ENCODE measurements around the gene ACTR3.

ACTR3 gene

GRCh38 chr2:113898081-113898480 lies 8.2 kb downstream of the ACTR3 start:
- TF ChIP-seq CTCF (IDR thresholded peaks at IDR 0.05; ENCODE audit: insufficient read depth, low read length, poor library complexity, severe bottlenecking): no peak
- peaks cover 1% of the 10 kb centered on the region for H3K36me3 ChIP-seq (ENCODE audit: control insufficient read depth, insufficient read depth, low read length)
- H3K27me3 ChIP-seq (replicated peaks; ENCODE audit: control insufficient read depth, insufficient read depth, low read length): no peaks in the 10 kb centered on the region
- no peak for DNase-seq (ENCODE audit: extremely low read depth, insufficient read length)
- H3K4me3 ChIP-seq (replicated peaks; ENCODE audit: low read depth, low read length): no peak overlapping the region; the same call in 1 of the 2 replicates

GRCh38 chr2:113899166-113899565 lies 9.3 kb downstream of the ACTR3 start:
- Histone ChIP-seq H3K27me3 (replicated peaks; ENCODE audit: control insufficient read depth, insufficient read depth, low read length) (no peaks in the 10 kb centered on the region), H3K36me3 (ENCODE audit: control insufficient read depth, insufficient read depth, low read length) (peaks cover 3% of the 10 kb centered on the region), H3K4me3 (replicated peaks; ENCODE audit: low read depth, low read length) (no peak overlapping the region)
- no peak for TF ChIP-seq CTCF (IDR thresholded peaks at IDR 0.05; ENCODE audit: insufficient read depth, low read length, poor library complexity, severe bottlenecking)
- DNase-seq (ENCODE audit: extremely low read depth, insufficient read length): peak; percentile 43

GRCh38 chr2:113901943-113902342 lies 12.1 kb downstream of the ACTR3 start:
- TF ChIP-seq CTCF (IDR thresholded peaks at IDR 0.05; ENCODE audit: insufficient read depth, low read length, poor library complexity, severe bottlenecking): no peak
- peaks cover 1% of the 10 kb centered on the region; the same call in 1 of the 2 replicates for H3K36me3 ChIP-seq (ENCODE audit: control insufficient read depth, insufficient read depth, low read length)
- no peak for DNase-seq (ENCODE audit: extremely low read depth, insufficient read length)
- no peaks in the 10 kb centered on the region for H3K27me3 ChIP-seq (replicated peaks; ENCODE audit: control insufficient read depth, insufficient read depth, low read length)
- no peak overlapping the region for H3K4me3 ChIP-seq (replicated peaks; ENCODE audit: low read depth, low read length)

GRCh38 chr2:113905886-113906285 lies 16.0 kb downstream of the ACTR3 start:
- H3K36me3 ChIP-seq (ENCODE audit: control insufficient read depth, insufficient read depth, low read length): peaks cover 1% of the 10 kb centered on the region; the same call in 1 of the 2 replicates
- H3K27me3 ChIP-seq (replicated peaks; ENCODE audit: control insufficient read depth, insufficient read depth, low read length): no peaks in the 10 kb centered on the region
- no peak for DNase-seq (ENCODE audit: extremely low read depth, insufficient read length)
- no peak for TF ChIP-seq CTCF (IDR thresholded peaks at IDR 0.05; ENCODE audit: insufficient read depth, low read length, poor library complexity, severe bottlenecking)
- no peak overlapping the region for H3K4me3 ChIP-seq (replicated peaks; ENCODE audit: low read depth, low read length)

- peaks cover 1% of the 10 kb centered on the region; the same call in 1 of the 2 replicates for H3K36me3 ChIP-seq (ENCODE audit: control insufficient read depth, insufficient read depth, low read length)
- DNase-seq (ENCODE audit: extremely low read depth, insufficient read length): no peak
- no peak for TF ChIP-seq CTCF (IDR thresholded peaks at IDR 0.05; ENCODE audit: insufficient read depth, low read length, poor library complexity, severe bottlenecking)
- H3K27me3 ChIP-seq (replicated peaks; ENCODE audit: control insufficient read depth, insufficient read depth, low read length): no peaks in the 10 kb centered on the region
- no peak overlapping the region for H3K4me3 ChIP-seq (replicated peaks; ENCODE audit: low read depth, low read length)
Measured at GRCh38 chr2:113906647-113907046, 16.8 kb downstream of the ACTR3 start.

GRCh38 chr2:113907297-113907696 lies 17.4 kb downstream of the ACTR3 start:
- DNase-seq (ENCODE audit: extremely low read depth, insufficient read length): no peak
- Histone ChIP-seq H3K36me3 (ENCODE audit: control insufficient read depth, insufficient read depth, low read length) (peaks cover 1% of the 10 kb centered on the region; the same call in 1 of the 2 replicates), H3K4me3 (replicated peaks; ENCODE audit: low read depth, low read length) (no peak overlapping the region), H3K27me3 (replicated peaks; ENCODE audit: control insufficient read depth, insufficient read depth, low read length) (no peaks in the 10 kb centered on the region)
- TF ChIP-seq CTCF (IDR thresholded peaks at IDR 0.05; ENCODE audit: insufficient read depth, low read length, poor library complexity, severe bottlenecking): no peak

Data from GM06990 (cell line).